Measurements from ENCODE around the gene TFAP2A. TPM values are rescaled to one million over a fixed set of nuclear protein-coding genes. Genes with fewer than 3 reads are reported as not detected.

TFAP2A gene
- total and polyA plus RNA-seq, 10 of the 15 experiments (the other 5 are each of a cell fraction or from before 2014, with no cell fraction given) = 0.05 to 0.46 (median 0.17) TPM; not detected in 4

GRCh38 chr6:10404107-10404798, 10.6 kb downstream of the TFAP2A start (continued):
- TF ChIP-seq REST (IDR thresholded peaks at IDR 0.05; ENCODE audit: low read depth, low read length) (no peak), HCFC1 (IDR thresholded peaks at IDR 0.05; ENCODE audit: low read length) (peak; percentile 41), NFYA (IDR thresholded peaks at IDR 0.05; ENCODE audit: borderline replicate concordance, low read depth, low read length) (no peak), RAD51 (IDR thresholded peaks at IDR 0.05) (no peak), CEBPB (IDR thresholded peaks at IDR 0.05; ENCODE audit: borderline replicate concordance in 1 of 2, low read depth in 2 of 2, low read length in 2 of 2) (no peak), BCL11A (IDR thresholded peaks at IDR 0.05; ENCODE audit: low read depth, low read length) (no peak), CREB1 (IDR thresholded peaks at IDR 0.05; ENCODE audit: low read depth) (peak; percentile 49; the same call in 1 of the 2 replicates), KLF5 (IDR thresholded peaks at IDR 0.05; ENCODE audit: partially characterized antibody) (peak; percentile 84), ZNF687 (IDR thresholded peaks at IDR 0.05) (peak; percentile 100), SMC3 (IDR thresholded peaks at IDR 0.05; ENCODE audit: borderline replicate concordance, low read length) (peak; percentile 24; the same call in 1 of the 2 replicates), CBX5 (IDR thresholded peaks at IDR 0.05; ENCODE audit: low read depth) (peak; percentile 70; the same call in 1 of the 2 replicates), ZBTB33 (IDR thresholded peaks at IDR 0.05) (no peak), IRF5 (IDR thresholded peaks at IDR 0.05; ENCODE audit: borderline replicate concordance) (no peak), ESRRA (IDR thresholded peaks at IDR 0.05; ENCODE audit: low read length) (peak; percentile 85; the same call in 1 of the 2 replicates), ZNF207 (IDR thresholded peaks at IDR 0.05; ENCODE audit: borderline replicate concordance) (peak; percentile 81), SUPT20H (IDR thresholded peaks at IDR 0.05; ENCODE audit: borderline replicate concordance, control insufficient read depth, low read depth, low read length) (no peak)
